ENCODE results near the gene APOH. TPM values are rescaled to one million over a fixed set of nuclear protein-coding genes. Genes with fewer than 3 reads are reported as not detected.

Gene APOH
- total and polyA plus RNA-seq, 12 donors = 0.57 TPM; not detected in 11

DNA sequence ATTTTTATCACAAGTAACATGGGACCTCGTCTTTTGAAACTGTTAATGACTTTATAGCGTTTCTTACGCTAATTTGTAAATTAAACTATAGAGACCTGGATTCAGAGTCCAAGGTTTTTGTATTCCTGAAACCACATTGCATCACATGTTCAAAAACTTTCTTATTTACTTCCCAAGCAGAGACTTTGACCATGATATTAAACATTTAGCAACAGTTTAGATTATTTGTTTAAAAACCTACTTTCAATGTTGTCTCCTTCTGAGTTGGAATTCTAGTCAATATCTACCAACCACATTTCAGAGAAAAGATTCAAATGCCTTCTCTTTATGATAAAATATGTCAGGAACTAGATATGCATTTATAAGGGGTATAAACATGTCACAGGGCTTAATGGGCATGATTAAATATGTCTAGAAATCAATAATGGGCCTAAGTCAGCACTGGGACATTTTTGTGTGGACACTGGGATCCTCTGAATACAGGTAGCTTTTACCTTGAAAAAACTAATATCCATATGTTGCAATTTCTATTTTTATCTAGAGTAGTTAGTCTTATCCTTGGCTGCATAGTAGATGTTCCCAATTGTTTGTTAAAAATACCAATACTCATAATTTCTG, 6.3 kb upstream of the APOH start:
- no peak for ATAC-seq
- Histone ChIP-seq H3K27ac (no peak overlapping the region), H3K27me3 (no peaks in the 10 kb centered on the region), H3K9me3 (no peaks in the 10 kb centered on the region), H3K4me1 (no peaks in the 10 kb centered on the region), H3K4me3 (no peak overlapping the region), H3K36me3 (no peaks in the 10 kb centered on the region)
- intact Hi-C loops (cut with DNase I) = loop anchor here in 2 of 10 donors (2.0 to 10.0 kb wide), 2 partner anchors 13 to 659 kb away; no protein-coding TSS in a partner anchor
- 95 to 96% methylated on average over 3 of the region's 3 CpGs for WGBS, 2 donors
- DNase-seq = no peak
- TF ChIP-seq, protein P1, sequence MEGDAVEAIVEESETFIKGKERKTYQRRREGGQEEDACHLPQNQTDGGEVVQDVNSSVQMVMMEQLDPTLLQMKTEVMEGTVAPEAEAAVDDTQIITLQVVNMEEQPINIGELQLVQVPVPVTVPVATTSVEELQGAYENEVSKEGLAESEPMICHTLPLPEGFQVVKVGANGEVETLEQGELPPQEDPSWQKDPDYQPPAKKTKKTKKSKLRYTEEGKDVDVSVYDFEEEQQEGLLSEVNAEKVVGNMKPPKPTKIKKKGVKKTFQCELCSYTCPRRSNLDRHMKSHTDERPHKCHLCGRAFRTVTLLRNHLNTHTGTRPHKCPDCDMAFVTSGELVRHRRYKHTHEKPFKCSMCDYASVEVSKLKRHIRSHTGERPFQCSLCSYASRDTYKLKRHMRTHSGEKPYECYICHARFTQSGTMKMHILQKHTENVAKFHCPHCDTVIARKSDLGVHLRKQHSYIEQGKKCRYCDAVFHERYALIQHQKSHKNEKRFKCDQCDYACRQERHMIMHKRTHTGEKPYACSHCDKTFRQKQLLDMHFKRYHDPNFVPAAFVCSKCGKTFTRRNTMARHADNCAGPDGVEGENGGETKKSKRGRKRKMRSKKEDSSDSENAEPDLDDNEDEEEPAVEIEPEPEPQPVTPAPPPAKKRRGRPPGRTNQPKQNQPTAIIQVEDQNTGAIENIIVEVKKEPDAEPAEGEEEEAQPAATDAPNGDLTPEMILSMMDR (IDR thresholded peaks at IDR 0.05) = no peak

DNA sequence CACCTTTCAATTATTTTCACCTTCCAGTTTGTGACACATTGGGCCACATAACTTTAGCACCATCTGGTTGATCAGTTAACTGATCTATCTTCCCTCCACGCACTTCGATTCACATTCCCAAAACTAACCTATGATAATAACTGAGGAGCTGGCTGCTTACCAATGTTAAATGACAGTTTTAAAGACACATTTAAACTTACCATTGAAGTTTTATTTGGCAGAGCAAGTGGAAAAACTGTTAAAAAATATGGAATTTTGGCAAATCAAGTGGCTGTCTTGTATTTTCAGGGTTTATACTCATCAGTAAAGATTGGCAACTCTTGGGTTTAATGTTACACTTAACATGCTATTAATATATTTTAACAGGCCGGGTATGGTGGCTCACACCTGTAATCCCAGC, 5.4 kb upstream of the APOH start:
- DNase-seq = no peak
- H3K36me3 ChIP-seq = no peaks in the 10 kb centered on the region
- ATAC-seq = no peak
- no peaks in the 10 kb centered on the region for H3K9me3 ChIP-seq
- H3K4me1 ChIP-seq = no peaks in the 10 kb centered on the region
- TF ChIP-seq, protein P1 (IDR thresholded peaks at IDR 0.05) = no peak
- no peak overlapping the region for H3K4me3 ChIP-seq
- WGBS, 2 donors = 83 to 85% methylated on average over 3 of the region's 3 CpGs
- H3K27ac ChIP-seq = no peak overlapping the region
- intact Hi-C loops (cut with DNase I) = loop anchor here in 2 of 10 donors (2.0 to 10.0 kb wide), 2 partner anchors 14 to 660 kb away; no protein-coding TSS in a partner anchor
- no peaks in the 10 kb centered on the region for H3K27me3 ChIP-seq

DNA sequence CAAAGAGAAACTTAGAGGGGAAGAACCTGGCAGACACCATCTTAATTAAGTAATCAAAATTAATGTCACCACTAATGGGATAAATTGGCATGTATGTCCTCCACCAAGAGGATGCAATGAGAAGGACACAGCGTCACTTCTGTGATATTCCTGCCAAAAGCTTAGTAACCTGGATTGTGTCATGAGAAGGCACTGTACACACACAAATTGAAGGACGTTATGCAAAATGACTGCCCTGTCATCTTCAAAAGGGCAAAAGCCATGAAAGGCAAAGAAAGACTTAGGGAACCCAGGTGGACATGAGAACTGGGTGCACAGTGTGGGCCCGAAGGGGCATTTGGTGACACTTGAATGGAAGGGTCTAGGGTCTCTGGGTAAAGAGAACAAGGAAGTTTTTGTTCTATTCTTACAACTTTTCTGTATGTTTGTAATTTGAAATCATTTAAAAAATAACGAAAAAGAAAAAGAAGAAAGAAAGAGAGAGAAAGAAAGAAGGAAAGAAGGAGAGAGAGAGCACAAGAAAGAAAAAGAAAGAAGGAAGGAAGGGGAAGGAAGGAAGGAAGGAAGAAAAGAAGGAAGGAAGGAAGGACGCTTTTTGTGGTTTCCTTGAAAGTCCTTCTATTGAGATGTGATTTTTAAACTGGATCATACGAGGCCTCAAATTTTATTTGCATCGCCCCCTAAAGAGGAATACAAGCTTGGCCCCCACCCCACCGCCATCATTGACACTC, 4.0 kb upstream of the APOH start:
- 71 to 74% methylated on average over 8 of the region's 8 CpGs for WGBS, 2 donors
- no peak for DNase-seq
- intact Hi-C loops (cut with DNase I) = loop anchor here in 1 of 10 donors (10.0 kb wide), 1 partner anchor 662 kb away; no protein-coding TSS in a partner anchor
- Histone ChIP-seq H3K36me3 (no peaks in the 10 kb centered on the region), H3K4me1 (no peaks in the 10 kb centered on the region), H3K4me3 (no peak overlapping the region), H3K27ac (no peak overlapping the region), H3K9me3 (no peaks in the 10 kb centered on the region), H3K27me3 (no peaks in the 10 kb centered on the region)
- TF ChIP-seq, protein P1 (IDR thresholded peaks at IDR 0.05) = no peak
- ATAC-seq = no peak

DNA sequence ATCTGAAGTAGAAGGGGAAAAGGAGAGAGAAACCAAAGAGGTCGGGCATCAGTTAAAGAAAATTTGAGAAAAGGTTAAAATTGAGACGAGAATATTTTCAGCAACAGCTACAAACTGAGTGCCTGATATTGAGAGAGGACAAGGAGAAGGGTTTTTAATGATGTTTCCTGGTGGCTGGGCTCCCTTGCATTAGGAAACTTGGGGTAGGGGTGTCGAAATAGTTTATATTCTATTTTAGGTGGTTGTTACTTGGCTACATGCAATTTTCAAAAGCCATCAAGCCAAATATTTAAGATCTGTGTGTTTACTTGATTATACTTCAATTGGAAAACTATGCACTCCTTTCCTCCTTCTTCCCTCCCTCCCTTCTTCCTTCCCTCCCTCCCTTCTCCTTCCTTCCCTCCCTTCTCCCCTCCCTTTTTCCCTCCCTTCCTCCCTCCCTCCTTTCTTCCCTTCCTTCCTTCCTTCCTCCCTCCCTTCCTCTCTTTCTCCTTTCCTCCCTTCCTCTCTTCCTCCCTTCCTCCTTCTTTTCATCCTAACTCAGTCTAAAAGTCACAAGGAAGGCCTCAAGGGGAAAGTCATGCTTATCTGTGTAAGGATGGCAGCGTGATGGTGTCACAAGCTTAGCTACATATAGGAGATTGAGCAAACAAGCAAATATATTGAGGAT, 1.8 kb upstream of the APOH start:
- 83% methylated on average over 4 of the region's 4 CpGs for WGBS, 2 donors
- ATAC-seq (no peak), DNase-seq (no peak)
- intact Hi-C loops (cut with DNase I) = loop anchor here in 1 of 10 donors (10.0 kb wide), 1 partner anchor 664 kb away; no protein-coding TSS in a partner anchor
- no peaks in the 10 kb centered on the region for H3K4me1 ChIP-seq
- H3K4me3 ChIP-seq = no peak overlapping the region
- TF ChIP-seq, protein P1 (IDR thresholded peaks at IDR 0.05) = no peak
- H3K36me3 ChIP-seq = no peaks in the 10 kb centered on the region
- no peak overlapping the region for H3K27ac ChIP-seq
- no peaks in the 10 kb centered on the region for H3K9me3 ChIP-seq
- H3K27me3 ChIP-seq = no peaks in the 10 kb centered on the region
